H1 (cell line): ENCODE data around the gene GAP43. TPM values are rescaled to one million over a fixed set of nuclear protein-coding genes. Genes with fewer than 3 reads are reported as not detected.

Source experiments
- CTCF ChIA-PET: fragments of 300-600 bp; sonication (Branson Sonifier 250); formaldehyde crosslinking; loops from one replicate; lab custom pipeline; 2021; ENCODE audit not compliant: partially characterized antibody; lab: Charles Lee
- POLR2A ChIA-PET: fragments of 300-600 bp; sonication (Branson Sonifier 250); formaldehyde crosslinking; loops from one replicate; lab custom pipeline; 2021; ENCODE audit warnings: inconsistent platforms; ENCODE audit not compliant: partially characterized antibody; lab: Charles Lee
- DNase-seq, 2 experiments: peaks; one replicate each; pipeline versions ENCODE4 v3.0.0 to v3.0.0-alpha.2; 2010 to 2022; ENCODE audit warnings: low spot score in 2 of 2, low read depth in 1 of 2, mixed read lengths in 1 of 2
- FAIRE-seq: peaks from 2 replicates; lab custom pipeline; 2011; peaks lifted over from hg19 to GRCh38; lab: Jason Lieb, UNC
- H2AFZ ChIP-seq: 2 replicates; pipeline ENCODE4 v1.8.1; 2012; ENCODE audit warnings: low read length, inconsistent platforms
- H2AK5ac ChIP-seq: 2 replicates; pipeline ENCODE4 v1.6.1; 2013; ENCODE audit warnings: low read depth, low read length
- H2BK120ac ChIP-seq: replicated peaks from 2 replicates; pipeline ENCODE3; 2013; ENCODE audit warnings: low read depth, low read length, inconsistent platforms
- H2BK12ac ChIP-seq: 2 replicates; pipeline ENCODE4 v1.6.1; 2013; ENCODE audit warnings: low read depth, low read length
- H2BK15ac ChIP-seq: 2 replicates; pipeline ENCODE4 v1.6.1; 2013; ENCODE audit warnings: low read length
- H2BK20ac ChIP-seq: 2 replicates; pipeline ENCODE4 v1.6.1; 2013; ENCODE audit warnings: low read length
- H2BK5ac ChIP-seq: 2 replicates; pipeline ENCODE4 v1.6.1; 2013; ENCODE audit warnings: low read depth, low read length
- H3K14ac ChIP-seq: 2 replicates; pipeline ENCODE4 v1.6.1; 2013; ENCODE audit warnings: inconsistent platforms; ENCODE audit not compliant: insufficient read length
- H3K18ac ChIP-seq: 2 replicates; pipeline ENCODE4 v1.6.1; 2013; ENCODE audit warnings: low read length; ENCODE audit errors: extremely low read depth
- H3K23ac ChIP-seq: 2 replicates; pipeline ENCODE4 v1.6.1; 2013; ENCODE audit warnings: inconsistent platforms; ENCODE audit not compliant: insufficient read length
- H3K23me2 ChIP-seq: 2 replicates; pipeline ENCODE4 v1.6.1; 2013; ENCODE audit warnings: low read depth, low read length
- H3K27ac ChIP-seq: 2 replicates; pipeline ENCODE4 v1.6.1; 2011; ENCODE audit warnings: low read depth, low read length, inconsistent platforms
- H3K27me3 ChIP-seq, 4 experiments: replicated peaks in 1 of 4; 1 replicate in 1 of 4; 2 replicates in 3 of 4; pipeline versions ENCODE4 v1.6.1 to v1.8.1; 2011 to 2013; ENCODE audit warnings: low read length in 3 of 4, mild to moderate bottlenecking in 3 of 4, inconsistent platforms in 2 of 4, mixed read lengths in 2 of 4, moderate library complexity in 1 of 4; ENCODE audit not compliant: control insufficient read depth in 3 of 4, insufficient read depth in 3 of 4; ENCODE audit errors: extremely low read depth in 1 of 4
- H3K36me3 ChIP-seq, 4 experiments: 2 replicates each; pipeline versions ENCODE4 v1.6.1 to v1.8.1; 2011 to 2013; ENCODE audit warnings: mild to moderate bottlenecking in 4 of 4, low read length in 3 of 4, moderate library complexity in 2 of 4, control low read depth in 1 of 4, inconsistent platforms in 1 of 4; ENCODE audit not compliant: insufficient read depth in 4 of 4, control insufficient read depth in 2 of 4
- H3K4ac ChIP-seq: replicated peaks from 2 replicates; pipeline ENCODE3; 2013; ENCODE audit warnings: low read length, low read depth, mixed read lengths, inconsistent platforms; ENCODE audit not compliant: insufficient read length
- H3K4me1 ChIP-seq, 4 experiments: replicated peaks in 1 of 4; 1 replicate in 1 of 4; 2 replicates in 3 of 4; pipeline versions ENCODE4 v1.6.1 to v1.8.1; 2011 to 2013; ENCODE audit warnings: low read length in 3 of 4, inconsistent platforms in 2 of 4, mixed read lengths in 1 of 4; ENCODE audit not compliant: insufficient read depth in 4 of 4, control insufficient read depth in 3 of 4
- H3K4me2 ChIP-seq, 2 experiments: 2 replicates each; pipeline versions ENCODE4 v1.6.1 to v1.8.1; 2011 to 2013; ENCODE audit warnings: low read depth in 2 of 2, low read length in 2 of 2, control low read depth in 1 of 2, inconsistent platforms in 1 of 2, mild to moderate bottlenecking in 1 of 2; ENCODE audit not compliant: insufficient read depth in 1 of 2
- H3K4me3 ChIP-seq, 4 experiments: fragments of 200-600, 300-600 bp in 1 of 4; sonication (generic), shearing (Covaris generic), sonication (Bioruptor Twin) in 1 of 4; 2 replicates each; pipeline versions ENCODE4 v1.5.1 to v1.8.1; 2011 to 2016; ENCODE audit warnings: low read length in 4 of 4, low read depth in 3 of 4, control low read depth in 2 of 4, inconsistent platforms in 2 of 4, mild to moderate bottlenecking in 2 of 4, mixed read lengths in 1 of 4, moderate library complexity in 1 of 4; ENCODE audit not compliant: insufficient read depth in 2 of 4; ENCODE audit errors: extremely low read depth in 1 of 4
- H3K56ac ChIP-seq: replicated peaks from 2 replicates; pipeline ENCODE3; 2013; ENCODE audit warnings: low read depth, mild to moderate bottlenecking, mixed read lengths, low read length, inconsistent platforms; ENCODE audit not compliant: insufficient read length
- H3K79me1 ChIP-seq: 2 replicates; pipeline ENCODE4 v1.6.1; 2013; ENCODE audit warnings: low read depth, low read length, control low read depth
- H3K79me2 ChIP-seq, 2 experiments: 2 replicates each; pipeline versions ENCODE4 v1.6.1 to v1.8.1; 2012 to 2013; ENCODE audit warnings: low read length in 2 of 2, mild to moderate bottlenecking in 2 of 2, inconsistent platforms in 1 of 2; ENCODE audit not compliant: insufficient read depth in 2 of 2, control insufficient read depth in 1 of 2
- H3K9ac ChIP-seq, 4 experiments: replicated peaks in 1 of 4; 1 replicate in 1 of 4; 2 replicates in 3 of 4; pipeline versions ENCODE4 v1.6.1 to v1.8.1; 2011 to 2013; ENCODE audit warnings: low read depth in 3 of 4, low read length in 3 of 4, control low read depth in 2 of 4, mild to moderate bottlenecking in 2 of 4, moderate library complexity in 2 of 4, inconsistent platforms in 1 of 4; ENCODE audit errors: extremely low read depth in 1 of 4
- H3K9me3 ChIP-seq, 2 experiments: 2 replicates each; pipeline versions ENCODE4 v1.6.1 to v1.8.1; 2012 to 2013; ENCODE audit warnings: mild to moderate bottlenecking in 2 of 2, moderate library complexity in 2 of 2, control low read depth in 1 of 2, inconsistent platforms in 1 of 2, low read depth in 1 of 2, low read length in 1 of 2, mixed read lengths in 1 of 2; ENCODE audit not compliant: insufficient read depth in 2 of 2
- H4K20me1 ChIP-seq, 2 experiments: replicated peaks in 1 of 2; 2 replicates each; pipeline versions ENCODE3 to v1.8.1; 2011 to 2013; ENCODE audit warnings: inconsistent platforms in 2 of 2, low read length in 2 of 2, mild to moderate bottlenecking in 1 of 2; ENCODE audit not compliant: insufficient read depth in 2 of 2, control insufficient read depth in 1 of 2
- H4K5ac ChIP-seq: 2 replicates; pipeline ENCODE4 v1.6.1; 2013; ENCODE audit warnings: low read length, low read depth, mixed read lengths, inconsistent platforms; ENCODE audit not compliant: insufficient read length
- H4K8ac ChIP-seq: 2 replicates; pipeline ENCODE4 v1.8.0; 2013; ENCODE audit warnings: mild to moderate bottlenecking, moderate library complexity, low read length, inconsistent platforms; ENCODE audit not compliant: insufficient read depth; ENCODE audit errors: extremely low read depth
- H4K91ac ChIP-seq: replicated peaks from 2 replicates; pipeline ENCODE3; 2013; ENCODE audit warnings: low read length, mixed read lengths, inconsistent platforms; ENCODE audit not compliant: insufficient read length
- BACH1 ChIP-seq: IDR thresholded peaks from 2 replicates; pipeline ENCODE4 v1.6.1; 2012; ENCODE audit warnings: low read length, improper control_type of control experiment
- CBX8 ChIP-seq: fragments of 300-800, 300-1000 bp; sonication (generic); IDR thresholded peaks from 2 replicates; pipeline ENCODE4 v1.7.1; 2016; ENCODE audit warnings: low read depth, low read length, borderline replicate concordance
- EZH2 ChIP-seq: fragments of 200-600 bp; sonication (generic); IDR thresholded peaks from 2 replicates; pipeline ENCODE4 v1.7.1; 2012; ENCODE audit warnings: low read depth, mild to moderate bottlenecking, moderate library complexity, low read length, inconsistent platforms; ENCODE audit not compliant: severe bottlenecking
- HDAC6 ChIP-seq: IDR thresholded peaks from one replicate; pipeline ENCODE4 v1.7.1; 2012; ENCODE audit warnings: low read depth, mild to moderate bottlenecking, inconsistent platforms, low read length, moderate library complexity
- JUND ChIP-seq: IDR thresholded peaks from 2 replicates; pipeline ENCODE4 v1.6.1; 2011; ENCODE audit warnings: mild to moderate bottlenecking, improper control_type of control experiment, low read length
- KDM4A ChIP-seq: IDR thresholded peaks from one replicate; pipeline ENCODE4 v1.7.1; 2012; ENCODE audit warnings: low read depth, mild to moderate bottlenecking, moderate library complexity, low read length, inconsistent platforms; ENCODE audit not compliant: severe bottlenecking
- MAX ChIP-seq: IDR thresholded peaks from 2 replicates; pipeline ENCODE4 v1.6.1; 2012; ENCODE audit warnings: inconsistent platforms
- RFX5 ChIP-seq: IDR thresholded peaks from 2 replicates; pipeline ENCODE4 v1.6.1; 2011; ENCODE audit warnings: low read depth, low read length, improper control_type of control experiment, borderline replicate concordance
- SIX5 ChIP-seq: IDR thresholded peaks from 2 replicates; pipeline ENCODE4 v1.6.1; 2011; ENCODE audit warnings: mild to moderate bottlenecking, low read depth, low read length
- TAF1 ChIP-seq: IDR thresholded peaks from 2 replicates; pipeline ENCODE4 v1.6.1; 2011; ENCODE audit warnings: mild to moderate bottlenecking, low read depth, low read length
- TAF7 ChIP-seq: optimal IDR thresholded peaks from 2 replicates; pipeline ENCODE3; 2011; ENCODE audit warnings: low read depth, mild to moderate bottlenecking, inconsistent platforms, low read length, moderate library complexity, borderline replicate concordance
- TCF12 ChIP-seq: IDR thresholded peaks from 2 replicates; pipeline ENCODE4 v1.6.1; 2011; ENCODE audit warnings: low read depth, mild to moderate bottlenecking, low read length
- TEAD4 ChIP-seq: IDR thresholded peaks from 2 replicates; pipeline ENCODE4 v1.6.1; 2012; ENCODE audit warnings: low read depth, low read length, inconsistent platforms, mixed read lengths
- USF2 ChIP-seq: IDR thresholded peaks from 2 replicates; pipeline ENCODE4 v1.6.1; 2011; ENCODE audit warnings: low read length, improper control_type of control experiment
- WGBS, 2 experiments: shearing (Covaris generic) in 1 of 2; methylation state at CpG; one replicate each; pipeline versions ENCODE4 v1.1.6 to v1.1.7; 2013 to 2015; ENCODE audit warnings: low lambda C conversion rate in 2 of 2, mixed read lengths in 2 of 2, inconsistent platforms in 1 of 2, low coverage in 1 of 2, missing lambda C conversion rate in 1 of 2; ENCODE audit not compliant: insufficient replicate concordance in 2 of 2, insufficient coverage in 1 of 2, insufficient read length in 1 of 2; ENCODE audit errors: extremely low coverage in 1 of 2, missing lambda C conversion rate in 1 of 2; 5-methylcytosine and 5-hydroxymethylcytosine counted together
- polyA plus RNA-seq, 7 experiments: library from polyadenylated mRNA; depleted of rRNA in 3 of 7; stranded (reverse) in 5 of 7; unstranded in 2 of 7; fragments of >200 nt in 5 of 7; fragments of 200-250 nt in 2 of 7; gene quantifications; 1 replicate in 5 of 7; 2 replicates in 1 of 7; 4 replicates in 1 of 7; pipeline versions ENCODE4 v1.2.1 to v1.2.3, GENCODE V29; 2011 to 2013; ENCODE audit warnings: missing spikeins in 2 of 7, mixed read lengths in 2 of 7
- total RNA-seq: library from RNA; stranded (reverse); fragmentation: NEBNext Ultra II Directional; extraction: Animal tissue kit (Norgen Biotek cat#: 25700); gene quantifications from 2 replicates; pipeline ENCODE4 v1.2.1, GENCODE V29; 2021

The GAP43 gene
- total and polyA plus RNA-seq, 2 of the 8 experiments (the other 6 are each of a cell fraction or from before 2014, with no cell fraction given): 11.2 to 21.9 TPM

- Histone ChIP-seq H3K9ac (no peak overlapping the region), H3K4me1 (peaks cover 0 to 3% (median under 1%) of the 10 kb centered on the region in 4 experiments; a peak in 1 of 7 replicates), H3K56ac (no peak overlapping the region), H3K23me2 (no peaks in the 10 kb centered on the region), H3K79me2 (no peaks in the 10 kb centered on the region), H4K91ac (no peak overlapping the region), H3K27ac (no peak overlapping the region), H4K5ac (no peak overlapping the region), H3K18ac (no peak overlapping the region), H2AFZ (no peak overlapping the region), H2BK5ac (no peak overlapping the region), H3K14ac (no peak overlapping the region), H3K27me3 (no peaks in the 10 kb centered on the region), H2AK5ac (no peak overlapping the region), H3K9me3 (no peaks in the 10 kb centered on the region), H3K4ac (no peak overlapping the region), H3K4me2 (no peak overlapping the region), H3K79me1 (no peaks in the 10 kb centered on the region), H4K20me1 (no peaks in the 10 kb centered on the region), H4K8ac (no peak overlapping the region; the same call in 1 of the 2 replicates), H3K23ac (no peak overlapping the region), H2BK15ac (no peak overlapping the region), H2BK20ac (no peak overlapping the region), H2BK12ac (no peak overlapping the region), H3K4me3 (no peak overlapping the region), H3K36me3 (no peaks in the 10 kb centered on the region), H2BK120ac (no peak overlapping the region)
- DNase-seq: no peak
- POLR2A ChIA-PET: no interaction called here
- CTCF ChIA-PET: interaction anchor here (0.9 to 1.3 kb wide), 2 partner anchors 37 to 674 kb away, joined by 3 read pairs; no protein-coding TSS in a partner anchor
- 69% methylated on average over 2 of the region's 2 CpGs; no CpG with 5 or more reads in 1 of the 2 experiments for WGBS, 2 experiments
- no peak for FAIRE-seq
- TF ChIP-seq EZH2 (no peak), SIX5 (no peak), TAF1 (no peak), RFX5 (no peak), TCF12 (no peak), KDM4A (no peak), CBX8 (no peak), HDAC6 (no peak), BACH1 (no peak), MAX (no peak), TEAD4 (no peak), USF2 (no peak), TAF7 (no peak), JUND (no peak)
Observed at GRCh38 chr3:115708540-115708939, 85.2 kb downstream of the GAP43 start.
